HG03460 (cell line): Measurements from ENCODE around the gene BTN3A1.
A peak's percentile ranks its signal among the peaks of the same experiment; 100 is the strongest.
"Not testable (repeated sequence)": the region's sequence is repeated elsewhere in the genome, so short reads cannot be mapped to it uniquely, and the experiment has no call there.

Source experiments
- ATAC-seq: cut with Tn5 transposase; IDR thresholded peaks from one replicate; pipeline ENCODE4 v1.9.1; 2021; ENCODE audit not compliant: unreplicated experiment

The BTN3A1 gene

DNA sequence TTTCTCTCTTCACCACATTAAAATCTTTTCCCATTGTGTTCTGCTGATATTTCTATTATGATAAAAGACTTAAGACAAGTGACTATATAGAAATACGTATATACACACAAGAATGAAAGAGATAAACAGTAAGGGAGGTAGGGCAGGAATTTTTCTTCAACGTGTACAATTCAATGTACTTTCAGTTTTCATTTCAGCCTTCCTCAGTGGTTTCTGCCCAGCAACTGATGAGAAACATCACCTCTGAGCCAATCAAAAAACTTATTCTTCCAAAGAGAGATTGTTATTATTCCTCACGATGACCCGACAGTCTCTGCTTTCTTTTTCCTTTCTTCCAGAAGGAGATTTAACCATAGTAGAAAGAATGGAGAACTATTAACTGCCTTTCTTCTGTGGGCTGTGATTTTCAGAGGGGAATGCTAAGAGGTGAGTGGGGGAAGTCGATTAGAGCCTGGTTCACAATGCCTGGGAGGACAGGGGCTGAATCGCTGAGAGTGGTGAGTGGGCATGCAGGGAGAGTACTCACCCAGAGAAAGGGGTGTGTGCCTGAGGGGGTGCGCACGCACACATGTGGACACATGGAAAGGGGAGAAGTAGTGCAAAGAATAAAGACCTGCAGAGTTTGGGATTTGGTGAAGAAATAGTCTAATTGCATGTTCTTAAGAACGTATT is at the start of gene BTN3A1:
Gene BTN3A1, plus strand, starts transcription at position 289 of the 672 bp plus-strand sequence. CDS start 3,289 bp downstream, outside the sequence.
- peak; percentile 90 for ATAC-seq

DNA sequence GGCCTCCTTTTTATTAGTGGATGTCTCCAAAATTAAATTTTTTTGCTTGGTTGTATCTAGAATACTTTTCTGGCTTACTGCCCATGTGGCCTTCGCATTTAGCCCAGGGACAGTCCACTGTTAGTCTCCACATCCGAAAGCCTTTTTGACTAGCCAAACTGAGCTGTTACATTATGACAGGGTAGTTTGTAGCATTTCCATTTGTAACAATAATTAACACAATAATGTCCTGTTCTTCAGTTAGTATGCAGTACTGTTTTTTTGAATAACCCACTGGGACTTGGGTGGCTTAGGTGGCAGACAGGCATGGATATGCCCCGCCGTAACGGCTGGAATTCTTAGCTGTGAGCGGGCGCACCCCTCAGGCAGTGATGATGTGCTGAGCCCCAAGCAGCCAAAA is 49.8 kb upstream of the BTN3A1 start:
- no peak for ATAC-seq

DNA sequence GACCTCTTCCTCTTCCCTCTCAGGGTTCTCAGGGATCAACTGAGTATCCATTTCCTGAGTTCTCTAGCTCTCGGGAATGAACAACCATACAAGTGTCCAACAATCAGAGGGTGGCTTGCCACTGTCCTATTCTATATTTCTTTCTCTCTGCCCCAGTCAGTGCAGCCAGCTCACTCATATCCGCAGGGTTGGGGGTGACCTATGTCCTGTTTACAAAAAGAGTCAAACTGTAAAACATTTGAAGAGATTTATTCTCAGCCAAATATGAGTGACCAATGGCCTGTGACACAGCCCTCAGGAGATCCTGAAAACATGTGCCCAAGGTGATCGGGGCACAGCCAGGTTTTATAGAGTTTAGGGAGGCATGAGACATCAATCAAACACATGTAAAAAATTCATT is 47.9 kb upstream of the BTN3A1 start:
- ATAC-seq = no peak

DNA sequence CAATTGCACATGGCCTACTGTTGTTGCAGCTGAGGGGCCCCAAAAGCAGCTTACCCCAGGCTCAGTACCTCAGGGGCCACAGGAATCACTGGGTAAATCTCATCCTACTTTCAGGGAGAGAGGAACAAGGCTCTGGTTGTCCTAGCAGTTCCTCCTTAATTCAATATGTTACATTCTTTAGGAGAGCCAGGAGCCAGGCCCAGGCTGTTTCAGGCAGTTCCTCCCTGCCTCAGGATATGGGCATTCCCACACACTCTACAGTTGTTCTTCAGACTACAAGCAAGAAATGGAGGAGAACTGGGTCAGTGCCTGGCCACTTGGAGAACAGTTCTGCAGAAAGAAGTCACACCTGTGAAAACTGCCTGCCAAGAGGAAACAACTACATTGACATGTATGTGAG is 46.7 kb upstream of the BTN3A1 start:
- ATAC-seq = no peak

DNA sequence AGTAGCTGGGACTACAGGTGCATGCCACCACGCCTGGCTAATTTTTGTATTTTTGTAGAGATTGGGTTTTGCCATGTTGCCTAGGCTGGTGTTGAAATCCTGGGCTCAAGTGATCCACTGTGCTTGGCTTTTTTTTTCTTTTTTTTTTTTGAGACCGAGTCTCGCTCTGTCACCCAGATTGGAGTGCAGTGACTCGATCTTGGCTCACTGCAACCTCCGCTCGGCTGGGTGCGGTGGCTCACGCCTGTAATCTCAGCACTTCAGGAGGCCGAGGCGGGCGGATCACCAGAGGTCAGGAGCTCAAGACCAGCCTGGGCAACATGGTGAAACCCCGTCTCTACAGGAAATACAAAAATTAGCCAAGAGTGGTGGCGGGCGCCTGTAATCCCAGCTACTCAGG is 44.5 kb upstream of the BTN3A1 start:
- not testable (repeated sequence) for ATAC-seq

DNA sequence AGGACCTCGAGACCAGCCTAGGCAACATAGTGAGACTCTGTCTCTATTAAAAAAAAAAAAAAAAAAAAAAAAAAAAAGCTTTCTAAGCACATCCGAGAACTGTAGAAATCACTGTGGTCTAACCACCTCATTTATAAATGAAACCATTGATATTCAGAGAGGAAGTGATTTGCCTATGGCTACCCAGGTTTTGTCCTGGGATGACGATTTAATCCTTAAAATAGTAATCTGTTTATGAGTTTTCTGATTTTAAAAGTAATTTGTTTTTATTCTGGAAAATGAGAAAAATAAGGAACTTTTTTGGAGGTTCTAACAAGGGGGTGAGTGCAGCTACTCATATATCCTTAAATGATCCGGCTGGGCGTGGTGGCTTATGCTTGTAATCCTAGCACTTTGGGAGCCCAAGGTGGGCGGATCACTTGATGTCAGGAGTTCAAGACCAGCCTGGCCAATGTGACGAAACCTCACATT is 43.5 kb upstream of the BTN3A1 start:
- ATAC-seq = peak; percentile 47

DNA sequence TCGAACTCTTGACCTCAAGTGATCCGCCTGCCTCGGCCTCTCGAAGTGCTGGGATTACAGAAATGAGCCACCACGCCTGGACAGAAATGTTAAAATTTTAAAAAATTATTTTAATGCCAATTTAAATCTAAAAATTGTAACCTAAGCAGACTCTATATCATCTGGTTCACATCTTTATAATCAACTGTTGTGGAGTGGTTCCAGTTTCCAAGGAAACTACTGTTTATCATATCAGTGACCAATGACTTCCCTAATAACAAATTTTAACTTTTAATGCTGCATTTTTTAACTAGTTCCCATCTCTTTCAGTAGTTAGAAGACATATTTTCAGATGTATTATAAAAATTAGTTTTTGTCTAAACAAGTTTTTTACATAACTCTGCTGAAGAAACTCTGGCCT is 42.3 kb upstream of the BTN3A1 start:
- no peak for ATAC-seq

DNA sequence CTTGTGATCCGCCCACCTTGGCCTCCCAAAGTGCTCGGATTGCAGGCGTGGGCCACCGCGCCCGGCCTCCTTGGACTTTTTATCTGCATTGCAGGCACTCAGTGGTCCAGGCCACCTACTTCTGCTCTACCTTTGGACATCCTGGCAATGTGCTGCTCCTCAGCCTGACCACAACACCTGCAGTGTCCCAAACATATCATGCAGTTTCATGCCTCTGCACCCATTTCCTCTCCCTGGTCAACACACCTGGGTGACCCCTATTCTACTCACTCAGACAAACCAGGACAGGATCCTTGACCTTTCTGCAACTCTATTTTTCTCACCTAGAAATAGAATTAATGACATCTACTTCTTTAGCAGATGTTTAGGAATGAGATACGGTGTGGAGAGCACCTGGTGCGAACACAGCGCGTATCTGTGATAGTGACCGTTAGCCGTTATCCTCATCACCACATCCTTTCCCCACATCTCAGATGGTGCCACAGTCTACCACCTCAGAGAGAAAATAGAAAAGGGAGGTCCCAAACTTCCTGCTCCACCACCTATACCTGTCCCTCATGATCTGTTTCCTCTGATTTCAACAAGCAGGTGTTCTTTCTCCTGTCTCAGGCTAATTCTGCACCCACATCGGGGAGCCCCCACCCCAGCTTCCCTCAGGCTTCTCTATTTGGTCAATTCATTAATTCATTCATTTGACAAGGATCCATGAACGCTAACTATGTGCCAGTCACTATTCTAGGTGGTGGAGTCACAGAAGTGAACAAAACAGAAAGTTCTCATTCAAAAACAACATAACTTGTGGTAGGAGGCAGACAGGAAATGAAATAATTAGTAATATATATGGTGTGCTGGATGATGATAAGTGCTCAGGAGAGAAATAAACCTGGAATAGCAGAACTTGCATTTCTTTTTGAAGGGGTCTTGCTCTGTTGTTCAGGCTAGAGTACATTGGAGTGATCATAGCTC is 41.3 kb upstream of the BTN3A1 start:
- ATAC-seq = peak; percentile 49

DNA sequence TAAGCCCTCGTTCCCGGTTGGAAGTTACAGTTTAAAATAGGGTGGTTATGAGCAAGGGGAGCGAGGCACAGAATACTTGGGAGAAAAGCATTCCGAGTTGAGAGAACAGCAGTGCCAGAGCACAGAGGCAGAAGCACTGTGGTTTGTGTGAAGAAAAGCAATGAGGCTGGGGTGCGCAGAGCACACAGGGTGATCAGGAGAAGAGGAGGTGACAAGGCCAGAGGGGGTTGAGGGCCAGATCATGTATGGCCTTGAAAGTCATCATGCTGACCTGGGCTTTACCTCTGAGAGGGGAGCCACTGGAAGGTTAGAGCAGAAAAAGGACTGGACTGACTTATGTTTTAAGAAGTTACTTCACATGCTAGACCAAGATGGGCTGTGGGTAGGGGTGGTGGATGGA is 40.5 kb upstream of the BTN3A1 start:
- ATAC-seq = no peak

DNA sequence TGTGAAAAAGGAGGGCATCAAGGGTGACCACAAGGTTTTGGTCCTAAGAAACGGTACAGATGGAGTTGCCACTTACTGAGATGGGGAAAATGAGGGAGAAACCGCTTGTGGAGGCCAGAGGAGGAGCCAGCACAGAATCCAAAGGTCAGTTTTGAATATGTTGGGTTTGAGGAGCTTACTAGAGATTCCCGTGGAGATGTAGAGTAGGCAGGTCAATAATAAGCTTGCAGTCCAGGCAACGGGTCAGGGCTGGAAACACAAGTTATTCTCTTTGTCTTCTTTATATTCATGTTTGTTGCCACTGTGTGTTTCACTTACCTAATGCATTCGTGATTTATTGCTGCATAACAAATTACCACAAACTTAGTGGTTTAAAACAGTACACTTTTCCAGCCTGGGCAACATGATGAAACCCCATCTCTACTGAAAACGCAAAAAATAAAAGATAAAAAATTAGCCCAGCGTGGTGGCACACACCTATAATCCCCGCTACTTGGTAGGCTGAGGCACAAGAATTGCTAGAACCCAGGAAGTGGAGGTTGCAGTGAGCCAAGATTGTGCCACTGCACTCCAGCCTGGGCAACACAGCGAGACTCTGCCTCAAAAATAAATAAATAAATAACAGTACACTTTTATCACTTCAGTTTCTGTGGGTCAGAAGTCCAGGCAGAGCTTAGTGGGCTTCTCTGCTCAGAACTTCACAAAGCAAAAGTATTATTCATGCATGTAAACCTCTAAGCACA is 39.8 kb upstream of the BTN3A1 start:
- no peak for ATAC-seq

DNA sequence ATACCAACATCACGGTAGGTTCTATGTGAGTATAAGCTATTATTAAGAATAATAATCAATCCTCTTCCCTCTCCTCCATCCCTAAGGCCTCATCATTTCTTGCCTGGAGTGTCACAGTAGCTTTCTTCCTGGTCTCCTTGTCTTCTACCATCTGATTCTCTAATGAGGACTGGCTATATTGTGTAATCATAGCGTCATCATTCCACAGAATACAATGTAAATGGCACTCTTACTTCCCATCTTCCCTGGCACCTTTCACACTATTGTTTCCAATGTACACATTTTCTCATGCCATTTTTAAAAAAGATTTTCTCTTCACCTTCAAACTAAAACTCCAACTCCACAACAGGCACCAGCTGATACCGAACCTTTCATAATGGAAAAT is 39.2 kb upstream of the BTN3A1 start:
- ATAC-seq = no peak

DNA sequence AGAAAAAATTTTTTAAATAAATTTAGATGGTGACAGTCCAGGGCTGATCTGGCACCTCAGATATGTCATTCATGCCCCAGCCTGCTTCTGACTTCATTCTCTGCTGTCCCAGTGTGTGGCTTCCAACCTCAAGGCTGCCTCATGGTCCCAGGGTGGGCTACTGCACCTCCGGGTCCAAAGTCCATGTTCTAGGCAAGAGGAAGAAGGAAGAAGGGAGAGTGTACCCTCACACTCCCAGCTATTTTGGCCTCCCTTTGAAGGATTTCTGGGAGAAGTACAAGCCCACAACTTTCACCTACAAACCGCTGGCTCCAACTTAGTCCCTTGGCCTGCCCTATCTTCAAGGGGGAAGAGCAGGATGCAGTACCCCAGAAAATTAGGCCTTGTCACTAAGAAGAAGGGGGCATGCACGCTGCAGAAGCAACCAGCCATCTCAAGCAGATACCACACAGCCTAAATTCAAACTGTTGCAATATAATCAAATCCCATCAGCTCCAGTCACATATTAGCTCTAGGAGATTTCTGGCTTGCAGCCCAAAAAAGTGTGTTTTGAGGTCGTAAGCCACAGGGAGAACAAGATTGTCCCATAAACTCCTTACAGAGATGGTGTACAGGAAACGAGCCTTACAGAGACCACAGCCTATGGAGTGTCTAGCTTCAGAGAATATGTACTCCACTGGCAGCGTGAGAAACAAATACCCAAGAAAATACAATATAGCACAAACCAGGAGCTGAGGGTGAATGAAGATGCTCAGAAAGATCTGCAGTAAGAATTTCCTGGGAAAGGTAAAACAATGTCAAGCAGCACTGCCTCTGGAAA is 38.0 kb upstream of the BTN3A1 start:
- no peak for ATAC-seq

DNA sequence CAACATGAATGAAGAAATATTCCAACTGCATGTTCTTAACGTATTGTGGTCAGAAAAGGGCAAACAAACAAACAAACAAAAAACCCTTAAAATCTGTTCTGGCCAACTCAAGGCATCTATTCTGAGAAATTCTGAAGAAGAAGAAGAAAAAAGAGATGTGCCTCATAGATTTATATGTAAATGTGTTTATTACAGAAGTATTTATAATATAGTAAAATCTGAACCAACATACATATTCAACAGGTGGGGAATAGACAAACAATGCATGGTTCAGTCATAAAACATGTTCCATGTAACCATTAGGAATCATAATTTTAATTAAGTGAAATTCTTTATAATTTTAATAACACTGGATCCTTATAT is 36.5 kb upstream of the BTN3A1 start:
- ATAC-seq = no peak

DNA sequence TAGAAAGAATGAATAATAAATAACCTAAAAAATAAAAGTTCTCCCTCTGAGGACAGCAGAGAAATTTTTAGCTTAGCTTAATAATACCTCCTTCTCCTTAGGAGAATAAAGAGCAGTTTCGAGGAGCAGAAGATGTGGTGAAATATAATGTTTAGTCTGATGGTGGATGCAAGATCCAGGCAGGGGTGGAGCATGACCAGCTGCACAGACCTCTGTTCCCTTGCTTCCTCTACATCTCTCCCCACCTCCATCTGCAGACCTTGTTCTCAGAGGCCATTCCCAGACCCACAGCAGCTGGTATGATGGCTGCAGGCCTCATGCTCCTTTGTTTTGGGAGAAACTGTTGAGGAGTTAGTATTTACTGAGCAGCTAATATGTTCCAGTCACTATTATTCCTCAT is 35.6 kb upstream of the BTN3A1 start:
- ATAC-seq = no peak

DNA sequence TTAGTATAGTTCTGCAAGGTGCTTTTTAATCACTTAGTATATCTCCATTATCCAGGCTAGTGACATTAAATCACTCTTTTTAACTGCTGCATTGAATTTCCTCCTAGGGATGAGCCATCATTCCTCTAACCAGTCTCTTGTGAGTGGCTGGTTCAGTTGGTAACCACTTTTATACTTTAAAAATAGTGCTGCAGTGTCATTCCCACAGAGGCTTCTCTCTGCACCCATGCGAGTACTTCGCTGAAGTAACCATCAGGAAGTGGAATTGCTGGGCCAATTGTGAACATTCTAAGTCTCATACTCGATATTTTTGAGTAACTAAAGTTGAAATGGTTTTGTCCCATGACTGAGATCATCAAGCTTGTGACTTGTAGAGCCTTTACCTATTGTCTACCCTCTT is 35.0 kb upstream of the BTN3A1 start:
- ATAC-seq = no peak

DNA sequence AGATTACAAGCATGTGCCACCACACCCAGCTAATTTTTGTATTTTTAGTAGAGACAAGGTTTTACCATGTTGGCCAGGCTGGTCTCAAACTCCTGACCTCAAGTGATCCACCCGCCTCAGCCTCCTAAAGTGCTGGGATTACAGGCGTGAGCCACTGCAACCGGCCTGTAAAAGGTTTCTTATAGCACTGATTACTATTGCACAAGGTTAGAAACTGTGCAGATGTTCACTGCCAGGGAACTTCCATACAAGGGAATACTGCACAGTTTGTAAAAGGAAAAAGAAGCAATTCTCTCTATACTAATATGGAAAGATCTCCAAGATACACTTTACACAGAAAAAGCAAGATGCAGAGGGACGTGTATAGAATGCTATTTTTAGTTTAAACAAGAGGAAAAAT is 30.3 kb upstream of the BTN3A1 start:
- not testable (repeated sequence) for ATAC-seq

DNA sequence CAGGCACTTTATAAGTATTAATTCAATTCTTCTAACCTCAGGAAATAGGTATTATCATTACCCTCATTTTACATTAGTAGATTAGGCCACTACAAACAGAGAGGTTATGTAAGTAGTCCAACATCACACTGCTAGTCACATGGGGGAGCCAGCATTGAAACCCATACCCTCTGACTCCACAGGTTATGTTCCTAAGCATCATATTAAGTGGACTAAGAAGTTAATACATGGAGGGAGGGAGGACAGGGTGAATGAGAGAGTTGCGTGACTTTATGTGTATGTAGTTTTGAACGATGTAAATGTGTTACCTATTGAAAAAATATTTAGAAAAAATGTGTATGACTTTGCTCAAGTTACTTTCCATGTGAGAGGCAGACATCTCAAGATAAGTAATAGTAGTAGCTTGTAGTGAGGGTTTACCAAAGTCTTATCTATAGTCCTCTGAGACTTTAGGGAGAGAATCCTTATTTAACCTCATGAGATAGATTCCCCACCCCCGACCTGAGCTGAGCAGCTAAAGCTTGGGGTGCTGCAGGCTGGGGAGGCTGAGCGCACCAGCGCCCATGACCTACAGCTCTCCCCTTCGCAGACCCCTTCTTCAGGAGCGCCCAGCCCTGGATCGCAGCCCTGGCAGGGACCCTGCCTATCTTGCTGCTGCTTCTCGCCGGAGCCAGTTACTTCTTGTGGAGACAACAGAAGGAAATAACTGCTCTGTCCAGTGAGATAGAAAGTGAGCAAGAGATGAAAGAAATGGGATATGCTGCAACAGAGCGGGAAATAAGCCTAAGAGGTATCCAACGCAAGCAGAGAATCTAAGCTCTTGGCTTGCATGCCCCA is 29.5 kb upstream of the BTN3A1 start:
- no peak for ATAC-seq

DNA sequence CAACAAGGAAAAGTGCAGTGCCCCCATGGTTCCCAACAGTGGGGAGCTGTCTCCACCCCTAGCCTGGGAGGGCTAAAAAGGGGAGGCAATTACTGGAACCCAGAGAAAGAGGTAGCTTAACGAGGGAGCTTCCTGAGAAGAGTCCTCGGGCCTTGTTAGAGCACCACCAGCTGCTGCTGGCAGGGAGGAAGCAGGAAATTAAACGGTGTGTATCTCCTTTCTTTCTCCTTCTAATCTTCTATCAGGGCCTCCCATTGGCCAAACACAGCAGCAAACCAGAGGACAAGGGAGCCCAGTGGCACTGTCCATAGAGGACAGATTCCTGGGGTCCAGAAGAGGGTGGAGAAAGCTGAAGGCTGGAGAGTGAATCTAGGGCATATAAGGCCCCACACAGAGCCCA is 26.8 kb upstream of the BTN3A1 start:
- ATAC-seq = no peak

DNA sequence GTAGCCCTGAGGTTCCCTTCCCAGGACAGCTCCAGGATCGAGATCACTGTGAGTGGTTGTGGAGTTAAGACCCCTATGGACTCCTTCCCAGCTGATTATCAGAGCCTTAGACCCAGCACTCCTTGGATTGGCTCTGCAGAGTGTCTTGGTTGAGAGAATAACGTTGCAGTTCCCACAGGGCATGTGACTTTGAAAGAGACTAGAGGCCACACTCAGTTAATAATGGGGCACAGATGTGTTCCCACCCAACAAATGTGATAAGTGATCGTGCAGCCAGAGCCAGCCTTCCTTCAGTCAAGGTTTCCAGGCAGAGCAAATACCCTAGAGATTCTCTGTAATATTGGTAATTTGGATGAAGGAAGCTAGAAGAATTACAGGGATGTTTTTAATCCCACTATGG is 24.4 kb upstream of the BTN3A1 start:
- no peak for ATAC-seq

DNA sequence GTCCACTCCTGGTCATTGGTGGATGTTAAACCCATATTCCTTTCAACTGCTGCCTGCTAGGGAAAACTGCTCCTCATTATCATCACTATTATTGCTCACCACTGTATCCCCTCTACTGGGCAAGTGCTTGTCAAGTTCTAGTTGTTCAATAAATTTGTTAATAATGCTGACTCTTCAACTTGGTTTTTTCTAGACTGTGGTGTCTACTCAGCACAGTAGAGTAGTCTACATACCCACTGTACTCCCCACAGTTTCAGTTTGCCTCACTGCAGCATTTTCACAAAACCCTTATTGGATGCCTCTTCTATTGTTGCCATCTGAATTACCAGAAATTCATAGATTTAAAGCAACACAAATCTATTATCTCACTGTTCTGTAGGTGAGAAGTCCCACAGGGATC is 23.9 kb upstream of the BTN3A1 start:
- ATAC-seq = not testable (repeated sequence)
